Measurements from ENCODE around the gene PRX. TPM values are rescaled to one million over a fixed set of nuclear protein-coding genes. Genes with fewer than 3 reads are reported as not detected.

PRX gene
- total and polyA plus RNA-seq, 2 donors from 2014 or later: 4.5 to 12.6 TPM

- Histone ChIP-seq H3K9ac (ENCODE audit: low read length in 3 of 3) (peak overlapping the region in 2 of 3 donors; percentile 18 to 43), H3K27ac (ENCODE audit: low read depth in 2 of 2, low read length in 2 of 2) (peak overlapping the region; percentile 88 to 93), H3K4me1 (ENCODE audit: control insufficient read depth in 2 of 3, insufficient read depth in 2 of 3, low read depth in 1 of 3, low read length in 3 of 3) (peaks cover 3 to 8% (median 6%) of the 10 kb centered on the region in 3 donors), H3K36me3 (ENCODE audit: control insufficient read depth in 2 of 3, insufficient read depth in 3 of 3, low read length in 3 of 3) (peaks cover 0 to 6% (median under 1%) of the 10 kb centered on the region in 3 donors), H3K27me3 (ENCODE audit: control insufficient read depth, insufficient read depth, low read length) (no peaks in the 10 kb centered on the region), H3K9me3 (ENCODE audit: control insufficient read depth in 2 of 3, insufficient read depth in 1 of 3, low read length in 3 of 3) (no peaks in the 10 kb centered on the region), H3K4me3 (ENCODE audit: low read length in 3 of 3) (no peak overlapping the region)
- intact Hi-C loops (cut with DNase I): no loop called here
- peak in 1 of 5 donors; percentile 48 for DNase-seq
- TF ChIP-seq, protein P1, sequence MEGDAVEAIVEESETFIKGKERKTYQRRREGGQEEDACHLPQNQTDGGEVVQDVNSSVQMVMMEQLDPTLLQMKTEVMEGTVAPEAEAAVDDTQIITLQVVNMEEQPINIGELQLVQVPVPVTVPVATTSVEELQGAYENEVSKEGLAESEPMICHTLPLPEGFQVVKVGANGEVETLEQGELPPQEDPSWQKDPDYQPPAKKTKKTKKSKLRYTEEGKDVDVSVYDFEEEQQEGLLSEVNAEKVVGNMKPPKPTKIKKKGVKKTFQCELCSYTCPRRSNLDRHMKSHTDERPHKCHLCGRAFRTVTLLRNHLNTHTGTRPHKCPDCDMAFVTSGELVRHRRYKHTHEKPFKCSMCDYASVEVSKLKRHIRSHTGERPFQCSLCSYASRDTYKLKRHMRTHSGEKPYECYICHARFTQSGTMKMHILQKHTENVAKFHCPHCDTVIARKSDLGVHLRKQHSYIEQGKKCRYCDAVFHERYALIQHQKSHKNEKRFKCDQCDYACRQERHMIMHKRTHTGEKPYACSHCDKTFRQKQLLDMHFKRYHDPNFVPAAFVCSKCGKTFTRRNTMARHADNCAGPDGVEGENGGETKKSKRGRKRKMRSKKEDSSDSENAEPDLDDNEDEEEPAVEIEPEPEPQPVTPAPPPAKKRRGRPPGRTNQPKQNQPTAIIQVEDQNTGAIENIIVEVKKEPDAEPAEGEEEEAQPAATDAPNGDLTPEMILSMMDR (IDR thresholded peaks at IDR 0.05; ENCODE audit: borderline replicate concordance, extremely low read depth, insufficient read depth): no peak
- no peak for FAIRE-seq
Measured at GRCh38 chr19:40417643-40417981, 4.4 kb upstream of the PRX start.

DNA sequence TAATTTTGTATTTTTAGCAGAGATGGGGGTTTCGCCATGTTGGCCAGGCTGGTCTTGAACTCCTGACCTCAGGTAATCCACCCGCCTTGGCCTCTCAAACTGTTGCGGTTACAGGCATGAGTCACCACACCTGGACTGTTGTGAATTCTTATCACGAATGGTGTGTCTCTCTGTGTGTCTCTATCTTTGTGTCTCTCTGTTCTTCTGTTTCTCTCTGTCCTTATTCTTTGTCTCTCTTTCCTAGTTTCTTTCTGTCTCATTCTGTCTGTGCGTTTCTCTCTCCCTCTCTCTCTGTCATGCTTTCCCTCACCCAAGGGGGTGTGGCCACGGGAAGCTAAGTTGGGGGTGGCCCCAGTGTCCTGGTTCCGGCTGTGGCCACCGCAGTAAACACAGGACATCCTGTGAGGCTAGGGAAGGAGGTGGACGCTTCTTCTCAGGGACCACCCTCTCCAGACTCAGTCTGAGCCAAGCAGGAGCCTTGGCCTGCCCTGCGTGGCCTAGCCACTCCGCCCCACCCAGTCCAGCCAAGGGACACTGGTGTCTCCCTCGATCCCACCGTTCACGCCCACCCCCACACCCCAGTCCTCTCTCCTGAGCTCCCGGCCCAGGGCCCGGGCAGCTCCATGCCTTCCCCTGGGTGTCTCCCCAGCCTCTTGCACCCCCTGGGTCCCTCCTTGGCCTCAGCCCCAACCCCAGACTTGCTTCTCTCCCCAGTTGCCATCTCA, 3.9 kb upstream of the PRX start:
- TF ChIP-seq, protein P1 (IDR thresholded peaks at IDR 0.05; ENCODE audit: borderline replicate concordance, extremely low read depth, insufficient read depth): no peak
- intact Hi-C loops (cut with DNase I): no loop called here
- H3K27ac ChIP-seq (ENCODE audit: low read depth in 2 of 2, low read length in 2 of 2): peak overlapping the region; percentile 88 to 93
- H3K4me1 ChIP-seq (ENCODE audit: control insufficient read depth in 2 of 3, insufficient read depth in 2 of 3, low read depth in 1 of 3, low read length in 3 of 3): peaks cover 3 to 8% (median 5%) of the 10 kb centered on the region in 3 donors
- H3K9me3 ChIP-seq (ENCODE audit: control insufficient read depth in 2 of 3, insufficient read depth in 1 of 3, low read length in 3 of 3): no peaks in the 10 kb centered on the region
- peaks cover 0 to under 1% (median 0%) of the 10 kb centered on the region in 3 donors for H3K36me3 ChIP-seq (ENCODE audit: control insufficient read depth in 2 of 3, insufficient read depth in 3 of 3, low read length in 3 of 3)
- H3K4me3 ChIP-seq (ENCODE audit: low read length in 3 of 3): no peak overlapping the region
- no peak for FAIRE-seq
- DNase-seq: peak; percentile 35 to 87 (median 65)
- H3K9ac ChIP-seq (ENCODE audit: low read length in 3 of 3): peak overlapping the region in 1 of 3 donors; percentile 43
- H3K27me3 ChIP-seq (ENCODE audit: control insufficient read depth, insufficient read depth, low read length): no peaks in the 10 kb centered on the region

DNA sequence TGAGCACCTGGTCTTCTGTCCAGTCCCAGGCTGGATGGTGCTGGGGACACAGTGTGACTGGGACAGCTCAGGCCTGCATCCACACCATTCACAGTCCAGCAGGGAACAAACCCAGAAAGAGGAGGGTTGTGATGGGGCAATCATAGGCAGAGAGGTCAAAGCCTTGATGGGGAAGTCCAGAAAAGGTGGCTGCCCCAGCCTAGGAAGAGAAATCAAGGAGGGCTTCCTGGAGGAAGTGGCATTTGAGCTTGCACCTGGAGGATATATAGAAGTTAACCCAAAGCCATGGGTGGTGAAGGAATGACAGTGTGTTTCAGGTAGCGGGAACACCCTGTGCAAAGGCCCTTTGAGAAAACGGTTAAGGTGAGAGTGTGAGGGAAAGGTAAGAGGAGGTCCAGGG, 2.6 kb upstream of the PRX start:
- Histone ChIP-seq H3K27me3 (ENCODE audit: control insufficient read depth, insufficient read depth, low read length) (no peaks in the 10 kb centered on the region), H3K4me3 (ENCODE audit: low read length in 3 of 3) (no peak overlapping the region), H3K27ac (ENCODE audit: low read depth in 2 of 2, low read length in 2 of 2) (no peak overlapping the region), H3K9ac (ENCODE audit: low read length in 3 of 3) (no peak overlapping the region), H3K4me1 (ENCODE audit: control insufficient read depth in 2 of 3, insufficient read depth in 2 of 3, low read depth in 1 of 3, low read length in 3 of 3) (peaks cover 3 to 7% (median 5%) of the 10 kb centered on the region in 3 donors), H3K36me3 (ENCODE audit: control insufficient read depth in 2 of 3, insufficient read depth in 3 of 3, low read length in 3 of 3) (no peaks in the 10 kb centered on the region), H3K9me3 (ENCODE audit: control insufficient read depth in 2 of 3, insufficient read depth in 1 of 3, low read length in 3 of 3) (no peaks in the 10 kb centered on the region)
- DNase-seq (no peak), FAIRE-seq (no peak)
- intact Hi-C loops (cut with DNase I): no loop called here
- TF ChIP-seq, protein P1 (IDR thresholded peaks at IDR 0.05; ENCODE audit: borderline replicate concordance, extremely low read depth, insufficient read depth): no peak
